ENCODE data around the gene CD300H. TPM values are rescaled to one million over a fixed set of nuclear protein-coding genes. Genes with fewer than 3 reads are reported as not detected.

CD300H gene
- total and polyA plus RNA-seq, 11 donors = 0.30 to 1.5 (median 0.69) TPM; not detected in 7

DNA sequence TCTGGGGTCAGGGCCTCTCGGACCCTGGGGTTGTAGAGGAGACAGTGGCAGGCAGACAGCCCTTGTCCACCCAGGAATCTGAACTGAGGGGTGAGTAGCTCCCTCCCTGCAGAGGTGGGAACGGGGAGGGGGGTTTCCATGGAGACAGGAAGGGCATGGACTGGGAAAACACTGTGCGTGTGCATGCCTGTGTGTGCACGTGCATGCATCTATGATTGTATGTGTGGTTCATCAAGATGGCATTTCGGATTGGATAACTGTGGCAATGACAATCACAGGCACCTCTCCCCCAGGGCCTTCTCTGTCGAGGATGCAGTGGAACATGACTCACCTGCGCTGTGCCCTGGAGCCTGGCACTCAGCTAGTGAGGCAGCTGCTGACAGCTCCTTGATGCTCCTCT lies 15.3 kb downstream of the CD300H start:
- TF ChIP-seq POLR2A (IDR thresholded peaks at IDR 0.05) = no peak
- TF ChIP-seq, protein P1, sequence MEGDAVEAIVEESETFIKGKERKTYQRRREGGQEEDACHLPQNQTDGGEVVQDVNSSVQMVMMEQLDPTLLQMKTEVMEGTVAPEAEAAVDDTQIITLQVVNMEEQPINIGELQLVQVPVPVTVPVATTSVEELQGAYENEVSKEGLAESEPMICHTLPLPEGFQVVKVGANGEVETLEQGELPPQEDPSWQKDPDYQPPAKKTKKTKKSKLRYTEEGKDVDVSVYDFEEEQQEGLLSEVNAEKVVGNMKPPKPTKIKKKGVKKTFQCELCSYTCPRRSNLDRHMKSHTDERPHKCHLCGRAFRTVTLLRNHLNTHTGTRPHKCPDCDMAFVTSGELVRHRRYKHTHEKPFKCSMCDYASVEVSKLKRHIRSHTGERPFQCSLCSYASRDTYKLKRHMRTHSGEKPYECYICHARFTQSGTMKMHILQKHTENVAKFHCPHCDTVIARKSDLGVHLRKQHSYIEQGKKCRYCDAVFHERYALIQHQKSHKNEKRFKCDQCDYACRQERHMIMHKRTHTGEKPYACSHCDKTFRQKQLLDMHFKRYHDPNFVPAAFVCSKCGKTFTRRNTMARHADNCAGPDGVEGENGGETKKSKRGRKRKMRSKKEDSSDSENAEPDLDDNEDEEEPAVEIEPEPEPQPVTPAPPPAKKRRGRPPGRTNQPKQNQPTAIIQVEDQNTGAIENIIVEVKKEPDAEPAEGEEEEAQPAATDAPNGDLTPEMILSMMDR (IDR thresholded peaks at IDR 0.05) = no peak
- intact Hi-C loops (cut with DNase I) = no loop called here
- 41 to 54% (median 44%) methylated on average over 6 to 7 of the region's 7 CpGs for WGBS, 4 donors
- H3K27ac ChIP-seq = no peak overlapping the region
- peaks cover 0 to 22% (median 0%) of the 10 kb centered on the region in 9 donors for H3K27me3 ChIP-seq
- no peak for ATAC-seq
- no peak overlapping the region for H3K4me3 ChIP-seq
- H3K36me3 ChIP-seq = no peaks in the 10 kb centered on the region
- DNase-seq = no peak
- H3K9me3 ChIP-seq = no peaks in the 10 kb centered on the region
- peaks cover 0 to 11% (median 0%) of the 10 kb centered on the region in 12 donors for H3K4me1 ChIP-seq

DNA sequence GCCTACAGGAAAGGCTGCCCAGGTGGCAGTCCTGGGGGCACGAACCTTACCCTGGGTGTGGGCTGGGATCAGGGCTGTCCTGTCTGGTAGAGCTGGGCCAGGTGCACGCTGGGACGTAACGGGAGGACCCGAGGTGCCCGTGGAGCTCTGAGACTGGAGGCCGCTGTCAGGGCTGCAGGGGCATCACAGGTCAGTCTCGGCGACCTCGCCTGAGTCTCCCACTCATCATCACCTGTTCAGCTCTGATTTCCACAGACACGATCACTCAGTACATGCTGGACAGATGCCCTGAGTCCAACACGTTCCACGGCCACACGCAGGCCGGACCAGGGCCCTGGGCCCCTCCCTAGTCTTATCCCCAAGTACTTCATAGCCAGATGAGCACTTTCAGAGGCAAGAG lies 16.7 kb downstream of the CD300H start:
- intact Hi-C loops (cut with DNase I) = no loop called here
- Histone ChIP-seq H3K27me3 (peaks cover 0 to 22% (median 0%) of the 10 kb centered on the region in 9 donors), H3K9me3 (no peaks in the 10 kb centered on the region), H3K36me3 (no peaks in the 10 kb centered on the region), H3K27ac (no peak overlapping the region), H3K4me1 (peaks cover 0 to 17% (median 0%) of the 10 kb centered on the region in 12 donors), H3K4me3 (no peak overlapping the region)
- TF ChIP-seq POLR2A (IDR thresholded peaks at IDR 0.05) = no peak
- TF ChIP-seq, protein P1 (IDR thresholded peaks at IDR 0.05) = no peak
- DNase-seq (no peak), ATAC-seq (no peak)
- 76 to 85% (median 80%) methylated on average over 5 to 15 of the region's 15 CpGs for WGBS, 4 donors

DNA sequence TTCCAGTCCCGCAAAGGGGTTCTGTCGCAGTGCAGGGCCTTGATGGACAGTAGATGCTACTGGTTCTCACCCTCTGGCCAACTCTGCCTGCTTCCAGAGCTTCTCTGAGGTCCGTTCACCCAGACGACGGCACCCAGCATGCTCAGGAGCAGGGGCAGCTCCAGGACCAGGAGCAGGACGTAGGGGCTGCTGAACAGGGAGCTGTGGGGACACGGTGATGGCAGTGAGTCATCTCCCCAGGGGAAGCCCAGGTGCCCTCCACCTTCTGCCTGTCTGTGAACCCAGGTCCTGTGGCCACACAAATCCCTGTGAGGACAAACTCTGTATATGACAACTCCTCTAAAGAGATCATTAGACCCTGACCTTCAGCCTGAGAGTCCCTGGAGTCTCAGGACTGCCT lies 18.0 kb downstream of the CD300H start:
- Histone ChIP-seq H3K27ac (no peak overlapping the region), H3K4me1 (peaks cover 0 to 7% (median 0%) of the 10 kb centered on the region in 12 donors), H3K27me3 (peaks cover 0 to 22% (median 0%) of the 10 kb centered on the region in 9 donors), H3K36me3 (no peaks in the 10 kb centered on the region), H3K9me3 (no peaks in the 10 kb centered on the region), H3K4me3 (no peak overlapping the region)
- intact Hi-C loops (cut with DNase I) = no loop called here
- ATAC-seq = no peak
- 69 to 89% (median 75%) methylated on average over 6 to 7 of the region's 7 CpGs for WGBS, 4 donors
- no peak for DNase-seq
- TF ChIP-seq POLR2A (IDR thresholded peaks at IDR 0.05) = no peak
- TF ChIP-seq, protein P1 (IDR thresholded peaks at IDR 0.05) = no peak

DNA sequence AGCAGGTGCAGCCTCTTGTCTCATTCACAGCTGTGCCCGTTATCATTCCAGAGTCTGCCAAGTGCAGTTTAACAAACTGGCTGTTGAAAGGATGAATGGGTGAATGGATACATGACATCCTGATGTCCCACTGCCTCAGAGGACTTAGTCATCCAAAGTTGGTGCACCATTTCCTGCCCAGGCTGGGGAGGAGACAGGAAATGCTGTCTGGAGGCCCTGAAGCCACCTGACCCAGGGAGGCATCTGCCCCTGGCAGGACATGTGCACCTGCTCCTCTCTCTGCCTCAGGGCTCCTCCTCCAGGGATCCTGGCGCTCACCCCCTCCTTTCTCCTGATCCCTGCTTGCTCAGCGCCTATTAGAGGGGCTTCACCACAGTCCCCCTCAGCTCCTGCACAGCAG lies 19.6 kb downstream of the CD300H start:
- Histone ChIP-seq H3K27ac (no peak overlapping the region), H3K4me3 (no peak overlapping the region), H3K27me3 (peaks cover 0 to 22% (median 0%) of the 10 kb centered on the region in 9 donors), H3K36me3 (no peaks in the 10 kb centered on the region), H3K4me1 (peaks cover 0 to 7% (median 0%) of the 10 kb centered on the region in 12 donors), H3K9me3 (no peaks in the 10 kb centered on the region)
- 58 to 78% (median 75%) methylated on average over 3 of the region's 3 CpGs for WGBS, 4 donors
- ATAC-seq = no peak
- intact Hi-C loops (cut with DNase I) = no loop called here
- TF ChIP-seq, protein P1 (IDR thresholded peaks at IDR 0.05) = no peak
- TF ChIP-seq POLR2A (IDR thresholded peaks at IDR 0.05) = no peak
- no peak for DNase-seq
